GM19023 (cell line): ENCODE results near the gene S100A3.
"Not testable (repeated sequence)": the region's sequence is repeated elsewhere in the genome, so short reads cannot be mapped to it uniquely, and the experiment has no call there.

Experiments used
- ATAC-seq: cut with Tn5 transposase; IDR thresholded peaks from one replicate; pipeline ENCODE4 v1.9.1; 2021; ENCODE audit warnings: mild to moderate bottlenecking, moderate library complexity; ENCODE audit not compliant: unreplicated experiment

Gene S100A3, protein sequence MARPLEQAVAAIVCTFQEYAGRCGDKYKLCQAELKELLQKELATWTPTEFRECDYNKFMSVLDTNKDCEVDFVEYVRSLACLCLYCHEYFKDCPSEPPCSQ

DNA sequence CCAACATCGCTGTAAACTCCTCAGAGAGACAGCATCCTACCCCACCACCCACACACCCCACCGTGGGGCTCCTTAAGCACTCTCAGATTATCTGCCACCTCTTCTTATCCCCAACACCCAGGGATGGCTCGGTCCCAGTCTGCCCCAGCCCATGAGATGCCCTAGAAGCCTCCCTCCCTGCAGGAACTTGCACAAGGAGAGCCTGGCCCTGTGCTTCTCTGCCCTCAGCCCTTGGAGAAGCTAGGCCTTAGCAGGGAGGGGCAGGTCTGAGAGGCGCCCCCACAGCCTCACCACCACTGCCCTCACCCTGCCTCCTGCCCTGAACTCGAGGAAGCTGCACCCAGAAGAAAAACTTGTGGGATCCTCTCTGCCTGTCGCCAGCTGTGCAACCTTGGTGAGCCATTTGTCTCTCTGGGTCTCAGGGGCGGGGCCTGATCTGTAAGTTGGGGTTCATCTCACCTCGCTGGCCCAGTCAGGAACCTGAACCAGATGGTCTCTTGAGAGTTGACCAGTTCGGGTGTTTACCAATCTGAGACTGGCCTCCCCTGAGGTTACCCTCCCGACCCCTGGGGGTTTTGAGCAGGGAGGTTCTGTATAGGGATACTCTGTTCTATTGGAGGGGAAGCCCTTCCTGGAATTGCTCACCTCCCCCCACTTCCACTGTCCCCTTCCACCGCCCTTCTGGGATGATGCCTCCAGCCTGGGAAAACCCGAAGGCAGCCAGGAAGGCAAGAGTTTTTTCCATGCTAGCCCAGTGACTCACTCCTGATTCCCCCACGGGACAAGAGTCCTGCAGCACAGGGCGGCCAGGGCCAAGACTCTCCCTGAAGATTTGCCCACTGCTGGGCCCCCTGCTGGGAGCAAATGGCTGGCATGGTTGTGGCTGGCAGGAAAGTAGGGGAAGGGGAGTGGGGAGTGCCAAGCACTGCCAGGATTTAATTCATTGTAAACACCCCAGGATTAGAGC lies at the start of gene S100A3:
Gene S100A3 (minus strand): TSS at position 537 of the 967 bp plus-strand sequence. CDS start 773 bp downstream, outside the sequence.
- ATAC-seq: no peak

DNA sequence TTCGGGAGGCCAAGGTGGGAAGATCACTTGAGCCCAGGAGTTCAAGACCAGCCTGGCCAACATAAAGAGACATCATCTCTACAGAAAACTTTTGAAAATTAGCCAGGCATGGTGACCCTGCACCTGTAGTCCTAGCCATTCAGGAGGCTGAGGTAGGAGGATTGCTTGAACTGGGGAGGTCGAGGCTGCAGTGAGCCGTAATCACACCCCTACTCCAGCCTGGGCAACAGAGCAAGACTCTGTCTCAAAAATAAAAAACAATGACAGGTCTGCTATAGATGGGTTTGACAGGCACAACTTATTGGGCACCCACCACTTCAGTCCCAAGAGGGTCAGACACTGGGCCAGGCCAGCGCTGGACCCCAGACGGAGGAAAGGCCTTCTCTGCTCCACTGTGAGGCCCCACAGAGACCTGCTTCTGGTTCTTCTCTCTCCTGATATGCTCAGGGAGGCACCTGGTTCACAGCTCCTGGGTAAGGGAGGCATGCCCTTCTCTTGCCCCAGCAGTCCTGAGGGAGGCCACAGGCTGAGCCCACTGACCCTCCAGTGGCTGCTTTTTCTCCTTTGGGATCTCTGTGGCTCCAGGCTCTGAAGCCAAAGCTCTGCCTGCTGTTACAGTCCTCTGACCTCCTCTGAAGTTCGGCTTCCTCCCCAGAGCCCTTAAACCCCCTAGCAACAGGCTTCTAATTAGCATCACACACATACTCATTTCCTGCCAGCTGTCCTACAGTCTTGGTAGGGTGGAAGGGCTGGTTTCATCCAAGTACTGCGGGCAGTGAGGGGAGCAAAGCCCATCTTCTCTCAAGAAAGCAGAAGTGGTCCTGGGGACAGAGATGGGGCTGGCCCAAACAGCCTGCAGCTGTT lies 49.5 kb upstream of the S100A3 start:
- peak; percentile 96 for ATAC-seq

- no peak for ATAC-seq
Observed at GRCh38 chr1:153597206-153597605, 48.1 kb upstream of the S100A3 start.

DNA sequence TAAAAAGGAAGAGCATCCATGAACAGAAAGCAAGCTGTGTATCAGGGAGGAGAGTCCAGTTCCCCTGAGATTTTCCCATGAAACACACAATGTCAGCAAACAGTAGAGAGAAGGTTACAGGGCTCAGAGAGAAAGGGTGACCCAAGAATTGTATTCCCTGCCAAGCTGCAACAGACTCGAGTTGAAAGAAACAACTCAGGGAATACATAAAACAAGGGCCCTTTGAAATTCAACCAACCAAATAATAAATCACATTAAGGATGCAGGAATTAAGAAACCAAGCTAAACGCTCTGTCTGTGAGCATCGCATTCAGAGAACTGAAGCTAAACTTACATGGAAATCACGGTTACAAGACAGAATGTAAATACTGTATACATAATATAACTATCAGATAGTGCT lies 43.7 kb upstream of the S100A3 start:
- no peak for ATAC-seq

DNA sequence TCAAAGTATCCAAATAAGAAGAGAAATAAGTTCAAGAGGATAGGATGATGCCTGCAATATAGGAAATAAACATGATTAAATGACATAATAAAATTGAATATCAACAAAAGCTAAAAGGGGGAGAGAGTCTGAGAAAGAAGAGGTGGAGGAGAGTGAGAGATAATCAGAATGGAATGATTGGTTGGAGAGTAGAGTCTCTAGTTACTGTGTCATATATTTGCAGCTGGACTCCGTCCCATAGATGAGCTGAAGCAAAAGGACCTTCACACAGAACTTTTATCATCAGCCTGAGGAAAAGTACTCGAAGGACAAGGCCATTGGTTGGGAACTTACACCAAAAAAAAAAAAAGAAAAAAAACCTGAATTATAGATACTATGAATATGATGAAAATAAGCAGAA lies 39.4 kb upstream of the S100A3 start:
- no peak for ATAC-seq

GRCh38 chr1:153588033-153588432 lies 39.0 kb upstream of the S100A3 start:
- ATAC-seq: not testable (repeated sequence)

GRCh38 chr1:153587314-153587713 lies 38.3 kb upstream of the S100A3 start:
- no peak for ATAC-seq

DNA sequence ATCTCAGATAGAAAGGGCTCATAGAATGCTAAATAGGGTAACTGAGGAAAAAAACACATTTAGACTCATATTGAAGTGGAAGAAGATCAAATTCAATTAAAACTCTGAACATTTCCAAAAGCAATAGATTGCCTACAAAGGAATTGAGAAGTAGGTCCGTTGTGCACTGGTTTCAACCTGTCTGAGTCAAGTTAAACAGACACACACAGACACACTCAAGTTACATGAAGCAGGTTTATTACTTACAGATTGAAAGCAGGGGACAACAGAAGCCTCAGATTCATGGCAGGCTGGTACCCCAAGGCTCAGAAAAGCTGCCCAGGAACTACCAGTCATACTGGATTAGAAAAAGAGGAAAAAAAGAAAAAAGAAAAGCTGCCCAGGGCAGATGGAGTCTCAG lies 37.3 kb upstream of the S100A3 start:
- ATAC-seq: no peak

GRCh38 chr1:153585006-153585405 lies 35.9 kb upstream of the S100A3 start:
- ATAC-seq: no peak

GRCh38 chr1:153583976-153584375 lies 34.9 kb upstream of the S100A3 start:
- ATAC-seq: no peak

- not testable (repeated sequence) for ATAC-seq
Observed at GRCh38 chr1:153583514-153583913, 34.5 kb upstream of the S100A3 start.

DNA sequence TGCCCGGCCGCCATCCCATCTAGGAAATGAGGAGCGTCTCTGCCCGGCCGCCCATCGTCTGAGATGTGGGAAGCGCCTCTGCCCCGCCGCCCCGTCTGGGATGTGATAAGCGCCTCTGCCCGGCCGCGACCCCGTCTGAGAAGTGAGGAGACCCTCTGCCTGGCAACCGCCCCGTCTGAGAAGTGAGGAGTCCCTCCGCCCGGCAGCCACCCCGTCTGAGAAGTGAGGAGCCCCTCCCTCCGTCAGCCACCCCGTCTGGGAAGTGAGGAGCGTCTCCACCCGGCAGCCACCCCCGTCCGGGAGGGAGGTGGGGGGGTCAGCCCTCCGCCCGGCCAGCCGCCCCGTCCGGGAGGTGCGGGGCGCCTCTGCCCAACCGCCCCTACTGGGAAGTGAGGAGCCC lies 33.8 kb upstream of the S100A3 start:
- ATAC-seq: not testable (repeated sequence)

DNA sequence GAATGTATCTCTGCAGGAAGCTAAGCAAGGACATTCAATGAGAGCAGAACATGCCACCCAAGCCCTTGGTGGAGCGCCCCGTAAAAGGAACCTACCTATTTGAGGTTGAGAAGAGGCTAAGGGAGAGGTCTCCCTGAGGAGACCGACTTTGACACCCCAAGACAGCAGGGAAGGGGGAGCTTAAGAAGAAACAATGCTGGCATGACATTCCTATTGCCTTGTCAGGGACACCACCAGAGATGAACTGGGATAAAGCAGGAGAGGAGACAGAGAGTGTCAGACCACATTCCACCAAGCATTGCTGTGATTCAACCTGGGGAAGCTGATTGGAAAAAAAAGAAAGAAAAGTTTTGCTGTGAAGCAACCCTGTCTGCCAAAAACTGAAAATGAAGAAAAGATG lies 29.9 kb upstream of the S100A3 start:
- ATAC-seq: no peak

GRCh38 chr1:153578490-153578889 lies 29.4 kb upstream of the S100A3 start:
- no peak for ATAC-seq

DNA sequence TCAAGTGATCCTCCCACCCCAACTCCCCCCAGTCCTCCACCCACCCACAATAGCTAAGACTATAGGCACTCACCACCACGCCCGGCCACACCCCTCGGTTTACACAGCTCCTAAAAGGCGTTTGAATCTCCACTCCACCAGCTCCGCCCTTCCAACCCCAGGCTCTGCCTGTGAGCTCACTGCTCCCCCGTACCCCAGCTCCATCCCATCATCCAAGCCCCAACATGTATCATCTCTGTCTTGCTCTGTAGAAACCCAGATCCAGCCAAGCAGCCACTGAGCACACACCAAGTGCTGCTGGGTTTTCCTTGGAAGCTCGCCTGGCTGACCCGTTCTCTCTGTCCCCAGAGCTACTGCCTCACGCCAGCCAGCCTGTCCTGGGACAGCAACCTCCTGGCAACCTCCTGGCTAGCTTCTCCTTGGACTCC lies 28.6 kb upstream of the S100A3 start:
- no peak for ATAC-seq

GRCh38 chr1:153577138-153577537 lies 28.1 kb upstream of the S100A3 start:
- ATAC-seq: no peak

DNA sequence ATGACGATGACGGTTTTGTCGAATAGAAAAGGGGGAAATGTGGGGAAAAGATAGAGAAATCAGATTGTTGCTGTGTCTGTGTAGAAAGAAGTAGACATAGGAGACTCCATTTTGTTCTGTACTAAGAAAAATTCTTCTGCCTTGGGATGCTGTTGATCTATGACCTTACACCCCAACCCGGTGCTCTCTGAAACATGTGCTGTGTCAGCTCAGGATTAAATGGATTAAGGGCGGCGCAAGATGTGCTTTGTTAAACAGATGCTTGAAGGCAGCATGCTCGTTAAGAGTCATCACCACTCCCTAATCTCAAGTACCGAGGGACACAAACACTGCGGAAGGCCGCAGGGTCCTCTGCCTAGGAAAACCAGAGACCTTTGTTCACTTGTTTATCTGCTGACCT lies 26.4 kb upstream of the S100A3 start:
- ATAC-seq: not testable (repeated sequence)

- not testable (repeated sequence) for ATAC-seq
Observed at GRCh38 chr1:153575081-153575491, 26.0 kb upstream of the S100A3 start.

GRCh38 chr1:153573351-153573750 lies 24.3 kb upstream of the S100A3 start:
- no peak for ATAC-seq

DNA sequence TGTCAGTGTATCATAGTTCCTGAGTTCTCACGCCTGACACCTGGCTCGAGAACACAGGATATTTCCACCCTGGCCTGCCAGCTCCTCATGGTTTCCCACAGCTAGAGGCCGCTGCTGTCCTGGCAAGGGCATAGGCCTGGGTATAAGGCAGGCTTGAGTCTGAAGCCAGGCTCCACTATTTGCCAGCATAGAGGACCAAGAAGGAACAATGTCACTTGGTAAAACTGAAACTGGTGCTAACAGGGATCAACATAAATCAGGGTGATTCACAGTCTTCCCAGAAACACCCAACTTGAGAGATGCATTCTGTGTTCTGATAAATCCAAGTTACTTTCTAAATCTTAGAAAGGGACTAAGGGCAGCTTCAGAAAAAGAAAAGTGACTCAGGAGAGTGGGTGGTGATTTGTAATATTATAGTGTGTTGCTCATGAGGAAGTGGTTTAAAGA lies 23.5 kb upstream of the S100A3 start:
- peak; percentile 54 for ATAC-seq

- ATAC-seq: no peak
Observed at GRCh38 chr1:153571706-153572105, 22.6 kb upstream of the S100A3 start.
